ENCODE results near the gene EYS. TPM values are rescaled to one million over a fixed set of nuclear protein-coding genes. Genes with fewer than 3 reads are reported as not detected.

The EYS gene
- total RNA-seq, 2 donors from 2014 or later: 0.18 to 3.5 TPM

DNA sequence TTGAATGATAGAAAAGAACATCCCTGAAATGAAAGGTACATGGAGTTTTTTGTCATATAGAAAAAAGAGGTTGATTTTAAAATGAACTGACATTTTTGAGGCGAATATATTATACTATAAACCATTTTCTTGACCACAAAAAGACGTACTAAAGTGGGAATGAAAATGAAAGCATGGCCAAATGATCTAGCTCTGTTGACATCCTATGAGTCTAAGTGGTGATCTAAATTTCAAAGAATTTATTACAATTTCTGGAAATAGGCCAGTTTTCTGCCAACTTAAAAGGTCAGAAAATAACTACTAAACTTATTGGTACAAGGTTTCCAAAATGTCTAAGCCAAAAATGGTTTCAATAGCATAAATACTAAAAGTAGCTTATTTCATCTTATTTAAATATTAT lies 536.8 kb downstream of the EYS start:
- Histone ChIP-seq H3K9me3 (no peaks in the 10 kb centered on the region), H3K36me3 (no peaks in the 10 kb centered on the region), H3K27me3 (replicated peaks; ENCODE audit: insufficient read depth) (no peaks in the 10 kb centered on the region), H3K4me3 (no peak overlapping the region), H3K4me1 (replicated peaks) (no peaks in the 10 kb centered on the region), H3K27ac (no peak overlapping the region)
- TF ChIP-seq POLR2A (IDR thresholded peaks at IDR 0.05) (no peak), POLR2AphosphoS5 (IDR thresholded peaks at IDR 0.05) (no peak)
- TF ChIP-seq, protein P1, sequence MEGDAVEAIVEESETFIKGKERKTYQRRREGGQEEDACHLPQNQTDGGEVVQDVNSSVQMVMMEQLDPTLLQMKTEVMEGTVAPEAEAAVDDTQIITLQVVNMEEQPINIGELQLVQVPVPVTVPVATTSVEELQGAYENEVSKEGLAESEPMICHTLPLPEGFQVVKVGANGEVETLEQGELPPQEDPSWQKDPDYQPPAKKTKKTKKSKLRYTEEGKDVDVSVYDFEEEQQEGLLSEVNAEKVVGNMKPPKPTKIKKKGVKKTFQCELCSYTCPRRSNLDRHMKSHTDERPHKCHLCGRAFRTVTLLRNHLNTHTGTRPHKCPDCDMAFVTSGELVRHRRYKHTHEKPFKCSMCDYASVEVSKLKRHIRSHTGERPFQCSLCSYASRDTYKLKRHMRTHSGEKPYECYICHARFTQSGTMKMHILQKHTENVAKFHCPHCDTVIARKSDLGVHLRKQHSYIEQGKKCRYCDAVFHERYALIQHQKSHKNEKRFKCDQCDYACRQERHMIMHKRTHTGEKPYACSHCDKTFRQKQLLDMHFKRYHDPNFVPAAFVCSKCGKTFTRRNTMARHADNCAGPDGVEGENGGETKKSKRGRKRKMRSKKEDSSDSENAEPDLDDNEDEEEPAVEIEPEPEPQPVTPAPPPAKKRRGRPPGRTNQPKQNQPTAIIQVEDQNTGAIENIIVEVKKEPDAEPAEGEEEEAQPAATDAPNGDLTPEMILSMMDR (IDR thresholded peaks at IDR 0.05): no peak
- WGBS: 61% methylated on average over 2 of the region's 2 CpGs
- DNase-seq (ENCODE audit: low spot score): no peak
- intact Hi-C loops (cut with DNase I): no loop called here

DNA sequence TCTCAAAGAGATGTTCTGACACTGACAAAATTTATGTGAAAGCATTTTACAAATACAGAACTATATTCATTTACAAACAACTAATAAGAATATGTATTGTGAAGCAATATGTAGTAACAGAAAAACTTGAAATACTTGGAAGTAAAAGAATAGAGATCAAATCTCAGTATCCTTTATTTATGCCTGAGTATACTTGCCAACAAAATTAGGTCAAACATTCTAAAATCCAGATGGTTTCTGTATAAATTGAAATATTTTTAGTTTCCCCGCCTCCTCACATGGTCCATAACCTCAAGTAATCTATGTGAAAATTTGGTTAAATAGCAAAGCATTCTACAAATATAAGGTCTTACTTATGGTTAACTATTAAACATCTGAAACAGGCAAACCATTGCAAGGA lies 545.4 kb downstream of the EYS start:
- no peak for DNase-seq (ENCODE audit: low spot score)
- intact Hi-C loops (cut with DNase I): no loop called here

DNA sequence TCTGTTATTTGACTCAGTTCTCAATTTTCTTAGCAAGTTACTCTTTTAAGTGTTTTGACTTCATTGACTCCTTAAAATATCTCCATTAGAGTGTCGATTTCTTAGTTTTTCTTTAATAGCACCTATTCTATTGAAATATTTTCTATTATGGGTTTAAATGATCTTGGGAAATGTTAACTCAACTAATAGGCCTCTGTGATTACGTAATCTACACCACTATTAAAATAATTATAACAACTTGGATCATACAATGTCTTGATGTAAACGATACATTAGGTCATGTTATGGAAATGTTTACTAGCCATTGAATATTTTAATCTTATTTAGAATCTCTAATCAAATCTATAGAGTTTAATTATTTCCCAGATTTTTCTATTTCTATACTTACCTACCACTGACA lies 550.0 kb downstream of the EYS start:
- H3K9me3 ChIP-seq: no peaks in the 10 kb centered on the region
- H3K27ac ChIP-seq: no peak overlapping the region
- TF ChIP-seq POLR2AphosphoS5 (IDR thresholded peaks at IDR 0.05): no peak
- TF ChIP-seq, protein P1 (IDR thresholded peaks at IDR 0.05): no peak
- no peak for TF ChIP-seq POLR2A (IDR thresholded peaks at IDR 0.05)
- intact Hi-C loops (cut with DNase I): no loop called here
- no peaks in the 10 kb centered on the region for H3K27me3 ChIP-seq (replicated peaks; ENCODE audit: insufficient read depth)
- no peak overlapping the region for H3K4me3 ChIP-seq
- DNase-seq (ENCODE audit: low spot score): no peak
- H3K36me3 ChIP-seq: no peaks in the 10 kb centered on the region
- no peaks in the 10 kb centered on the region for H3K4me1 ChIP-seq (replicated peaks)
- WGBS: 44% methylated on average over 3 of the region's 3 CpGs

More for the DNA sequence above, 545.4 kb downstream of the EYS start:
- Histone ChIP-seq H3K27ac (no peak overlapping the region), H3K4me1 (replicated peaks) (no peaks in the 10 kb centered on the region), H3K4me3 (no peak overlapping the region), H3K27me3 (replicated peaks; ENCODE audit: insufficient read depth) (no peaks in the 10 kb centered on the region), H3K36me3 (no peaks in the 10 kb centered on the region), H3K9me3 (no peaks in the 10 kb centered on the region)
- 31% methylated on average over 1 of the region's 1 CpG for WGBS
- TF ChIP-seq POLR2AphosphoS5 (IDR thresholded peaks at IDR 0.05) (no peak), POLR2A (IDR thresholded peaks at IDR 0.05) (no peak)
- TF ChIP-seq, protein P1 (IDR thresholded peaks at IDR 0.05): no peak

DNA sequence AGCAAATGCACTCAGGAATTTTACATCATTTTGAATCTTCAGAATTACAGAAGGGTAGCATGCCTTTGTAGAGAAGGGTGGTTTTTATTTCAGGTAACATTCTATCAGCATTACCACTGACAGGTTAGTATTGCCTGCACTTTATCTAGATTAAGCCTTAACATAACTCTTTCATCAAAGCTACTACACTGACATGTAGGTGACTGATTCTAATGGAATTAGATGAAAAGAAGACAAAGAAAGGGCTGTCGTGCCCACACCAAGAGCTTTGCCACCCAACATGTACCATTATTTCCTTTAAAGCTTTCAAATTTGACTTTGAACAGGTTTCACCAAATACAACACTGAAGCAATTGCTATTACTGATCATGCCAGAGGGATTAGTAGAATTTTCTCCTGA lies 551.9 kb downstream of the EYS start:
- intact Hi-C loops (cut with DNase I): no loop called here
- Histone ChIP-seq H3K9me3 (no peaks in the 10 kb centered on the region), H3K36me3 (no peaks in the 10 kb centered on the region), H3K4me1 (replicated peaks) (no peaks in the 10 kb centered on the region), H3K4me3 (no peak overlapping the region), H3K27ac (no peak overlapping the region), H3K27me3 (replicated peaks; ENCODE audit: insufficient read depth) (no peaks in the 10 kb centered on the region)
- DNase-seq (ENCODE audit: low spot score): no peak
- no peak for TF ChIP-seq POLR2A (IDR thresholded peaks at IDR 0.05)
- TF ChIP-seq POLR2AphosphoS5 (IDR thresholded peaks at IDR 0.05): no peak
- TF ChIP-seq, protein P1 (IDR thresholded peaks at IDR 0.05): no peak
- 57% methylated on average over 1 of the region's 1 CpG for WGBS

DNA sequence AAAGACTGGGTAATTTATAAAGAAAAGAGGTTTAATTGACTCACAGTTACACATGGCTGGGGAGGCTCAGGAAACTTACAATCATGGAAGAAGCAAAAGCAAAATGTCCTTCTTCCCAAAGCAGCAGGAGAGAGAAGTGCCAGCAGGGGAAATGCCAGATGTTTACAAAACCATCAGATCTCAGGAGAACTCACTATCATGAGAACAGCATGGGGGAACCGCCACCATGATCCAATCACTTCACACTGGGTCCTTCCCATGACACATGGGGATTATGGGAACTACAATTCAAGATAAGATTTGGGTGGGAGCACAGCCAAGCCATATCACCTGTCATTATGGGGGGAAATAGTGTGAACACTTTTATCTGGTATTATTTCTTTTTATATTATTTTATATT lies 557.2 kb downstream of the EYS start:
- intact Hi-C loops (cut with DNase I): no loop called here
- Histone ChIP-seq H3K4me1 (replicated peaks) (no peaks in the 10 kb centered on the region), H3K27me3 (replicated peaks; ENCODE audit: insufficient read depth) (no peaks in the 10 kb centered on the region), H3K36me3 (no peaks in the 10 kb centered on the region), H3K9me3 (no peaks in the 10 kb centered on the region), H3K4me3 (no peak overlapping the region), H3K27ac (no peak overlapping the region)
- no peak for TF ChIP-seq POLR2A (IDR thresholded peaks at IDR 0.05)
- TF ChIP-seq, protein P1 (IDR thresholded peaks at IDR 0.05): no peak
- TF ChIP-seq POLR2AphosphoS5 (IDR thresholded peaks at IDR 0.05): no peak
- no peak for DNase-seq (ENCODE audit: low spot score)
- WGBS: 71% methylated on average over 1 of the region's 1 CpG
